GM21515 (cell line): ENCODE measurements around the gene LYRM2.
"Not testable (repeated sequence)": the region's sequence is repeated elsewhere in the genome, so short reads cannot be mapped to it uniquely, and the experiment has no call there.

Experiments used
- ATAC-seq: cut with Tn5 transposase; IDR thresholded peaks from one replicate; pipeline ENCODE4 v1.9.1; 2021; ENCODE audit not compliant: unreplicated experiment

LYRM2 gene

GRCh38 chr6:89650579-89650978 is 12.0 kb upstream of the LYRM2 start:
- no peak for ATAC-seq

- ATAC-seq, result no peak
These were observed 11.1 kb upstream of the LYRM2 start for GRCh38 chr6:89649682-89650081.

GRCh38 chr6:89644864-89645263 is 6.3 kb upstream of the LYRM2 start:
- ATAC-seq, result no peak

- ATAC-seq, result no peak
These were observed 4.9 kb upstream of the LYRM2 start for GRCh38 chr6:89643406-89643805.

GRCh38 chr6:89642956-89643355 is 4.4 kb upstream of the LYRM2 start:
- ATAC-seq, result no peak

GRCh38 chr6:89641581-89641980 is 3.0 kb upstream of the LYRM2 start:
- ATAC-seq, result not testable (repeated sequence)

- no peak for ATAC-seq
These were observed 2.3 kb upstream of the LYRM2 start for GRCh38 chr6:89640804-89641203.

GRCh38 chr6:89637960-89638319 is 607 bp downstream of the LYRM2 start:
- no peak for ATAC-seq

GRCh38 chr6:89636412-89636811 is 2.1 kb downstream of the LYRM2 start:
- not testable (repeated sequence) for ATAC-seq

GRCh38 chr6:89630488-89630887 is 8.1 kb downstream of the LYRM2 start:
- ATAC-seq, result no peak

- ATAC-seq, result no peak
These were observed 14.8 kb downstream of the LYRM2 start for GRCh38 chr6:89623749-89624148.

GRCh38 chr6:89619567-89619966 is 19.0 kb downstream of the LYRM2 start:
- ATAC-seq, result no peak

- no peak for ATAC-seq
These were observed 20.5 kb downstream of the LYRM2 start for GRCh38 chr6:89618026-89618425.

GRCh38 chr6:89616531-89616930 is 22.0 kb downstream of the LYRM2 start:
- ATAC-seq, result no peak

GRCh38 chr6:89615882-89616281 is 22.7 kb downstream of the LYRM2 start:
- ATAC-seq, result no peak

GRCh38 chr6:89613790-89614189 is 24.8 kb downstream of the LYRM2 start:
- ATAC-seq, result no peak

GRCh38 chr6:89612121-89612520 is 26.4 kb downstream of the LYRM2 start:
- ATAC-seq, result no peak

GRCh38 chr6:89611666-89612065 is 26.9 kb downstream of the LYRM2 start:
- ATAC-seq, result no peak

- ATAC-seq, result peak; percentile 72
These were observed 28.4 kb downstream of the LYRM2 start for GRCh38 chr6:89610149-89610642.

- no peak for ATAC-seq
These were observed 32.7 kb downstream of the LYRM2 start for GRCh38 chr6:89605861-89606260.

GRCh38 chr6:89604653-89605052 is 33.9 kb downstream of the LYRM2 start:
- ATAC-seq, result no peak

- ATAC-seq, result no peak
These were observed 36.4 kb downstream of the LYRM2 start for GRCh38 chr6:89602166-89602565.

GRCh38 chr6:89599727-89600126 is 38.8 kb downstream of the LYRM2 start:
- ATAC-seq, result no peak

- ATAC-seq, result no peak
These were observed 40.6 kb downstream of the LYRM2 start for GRCh38 chr6:89597988-89598387.
